GM18870 (cell line): ENCODE results near the gene RPA1.
"Not testable (repeated sequence)": the region's sequence is repeated elsewhere in the genome, so short reads cannot be mapped to it uniquely, and the experiment has no call there.

Experiments used
- ATAC-seq: cut with Tn5 transposase; IDR thresholded peaks from one replicate; pipeline ENCODE4 v1.9.1; 2021; ENCODE audit warnings: moderate library complexity; ENCODE audit not compliant: unreplicated experiment

Gene RPA1

DNA sequence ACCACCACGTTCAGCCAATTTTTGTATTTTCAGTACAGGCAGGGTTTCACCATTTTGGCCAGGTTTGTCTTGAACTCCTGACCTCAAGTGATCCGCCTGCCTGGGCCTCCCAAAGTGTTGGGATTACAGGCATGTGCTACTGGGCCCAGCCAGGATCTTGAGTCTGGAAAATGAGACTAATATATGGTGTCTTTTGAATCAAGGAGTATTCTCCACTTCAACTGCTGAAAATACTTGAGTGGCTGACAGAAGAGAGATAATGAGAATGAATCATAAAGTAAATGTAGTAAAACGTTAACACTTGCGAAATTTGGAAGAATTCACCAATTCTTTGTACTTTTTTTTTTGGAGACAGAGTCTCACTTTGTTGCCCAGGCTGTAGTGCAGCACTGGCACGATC lies 16.7 kb upstream of the RPA1 start:
- no peak for ATAC-seq

DNA sequence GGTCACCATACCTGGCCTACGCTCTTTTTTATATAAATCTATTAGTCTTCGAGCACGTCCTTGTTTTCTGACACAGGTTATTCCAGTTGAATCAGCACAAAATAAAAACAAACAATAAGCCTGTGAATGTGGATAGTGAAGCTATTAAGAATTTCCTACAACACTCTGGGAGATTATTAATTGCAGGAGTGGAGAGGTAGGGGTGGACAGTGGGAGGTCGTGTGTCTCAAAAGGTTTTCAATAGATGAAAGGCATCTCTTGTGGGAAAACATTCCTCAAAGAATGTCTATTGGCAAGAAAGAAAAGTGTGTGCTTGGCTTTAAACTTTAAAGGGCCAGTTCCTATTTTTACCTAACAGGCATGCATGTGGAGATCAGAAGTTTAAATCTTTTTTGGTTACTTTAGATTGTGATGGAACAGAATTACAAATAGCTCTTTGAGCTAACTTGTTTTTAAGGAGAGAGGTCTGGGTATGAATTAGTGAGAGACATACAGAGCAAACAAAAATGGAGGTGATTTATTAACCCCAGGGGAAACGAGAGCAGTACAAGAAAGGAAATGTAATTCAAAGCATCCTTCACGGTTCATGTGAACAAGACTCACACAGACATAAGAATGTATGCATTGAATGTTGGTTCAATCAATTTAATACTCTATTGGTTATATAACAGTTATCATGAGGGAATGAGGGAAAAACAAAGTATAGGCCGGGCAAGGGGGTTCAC lies 9.1 kb upstream of the RPA1 start:
- ATAC-seq, result no peak

DNA sequence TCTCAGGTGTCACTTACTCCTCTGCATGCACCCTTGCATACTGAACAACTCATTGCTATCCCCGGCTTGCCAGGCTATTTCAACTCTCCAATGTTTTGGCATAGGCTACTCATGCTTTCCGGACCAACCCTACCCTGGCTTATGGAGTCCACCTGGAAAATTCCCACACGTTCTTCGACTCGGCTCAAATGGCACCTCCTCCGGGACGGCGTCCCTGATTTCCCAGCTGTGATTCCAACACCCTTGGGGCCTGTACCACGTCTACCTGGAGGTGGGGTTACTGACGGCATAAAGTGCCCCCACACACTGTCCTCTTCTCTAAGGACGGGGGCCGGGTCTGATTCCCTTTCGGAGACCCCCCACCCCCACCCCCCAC lies 601 bp upstream of the RPA1 start:
- no peak for ATAC-seq

DNA sequence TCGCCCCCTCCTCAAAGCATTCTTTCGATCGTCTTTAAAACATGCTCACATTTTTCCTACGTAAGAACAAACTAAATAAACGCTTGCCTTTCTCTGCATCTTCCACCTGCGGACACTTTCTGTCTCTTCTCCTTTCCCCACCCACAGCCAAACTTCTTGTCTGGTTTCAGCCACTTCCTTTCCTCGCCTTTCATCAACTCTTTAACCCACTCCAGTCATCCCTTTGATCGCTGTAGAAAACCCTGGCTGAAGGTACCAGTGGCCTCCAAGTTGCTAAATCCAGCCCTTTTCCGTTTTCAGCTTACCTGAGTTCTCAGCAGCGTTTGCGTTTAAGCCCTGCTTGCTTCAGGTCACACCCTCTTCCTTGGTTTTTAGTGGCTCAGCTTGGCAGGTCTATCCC lies 483 bp downstream of the RPA1 start:
- ATAC-seq, result no peak

DNA sequence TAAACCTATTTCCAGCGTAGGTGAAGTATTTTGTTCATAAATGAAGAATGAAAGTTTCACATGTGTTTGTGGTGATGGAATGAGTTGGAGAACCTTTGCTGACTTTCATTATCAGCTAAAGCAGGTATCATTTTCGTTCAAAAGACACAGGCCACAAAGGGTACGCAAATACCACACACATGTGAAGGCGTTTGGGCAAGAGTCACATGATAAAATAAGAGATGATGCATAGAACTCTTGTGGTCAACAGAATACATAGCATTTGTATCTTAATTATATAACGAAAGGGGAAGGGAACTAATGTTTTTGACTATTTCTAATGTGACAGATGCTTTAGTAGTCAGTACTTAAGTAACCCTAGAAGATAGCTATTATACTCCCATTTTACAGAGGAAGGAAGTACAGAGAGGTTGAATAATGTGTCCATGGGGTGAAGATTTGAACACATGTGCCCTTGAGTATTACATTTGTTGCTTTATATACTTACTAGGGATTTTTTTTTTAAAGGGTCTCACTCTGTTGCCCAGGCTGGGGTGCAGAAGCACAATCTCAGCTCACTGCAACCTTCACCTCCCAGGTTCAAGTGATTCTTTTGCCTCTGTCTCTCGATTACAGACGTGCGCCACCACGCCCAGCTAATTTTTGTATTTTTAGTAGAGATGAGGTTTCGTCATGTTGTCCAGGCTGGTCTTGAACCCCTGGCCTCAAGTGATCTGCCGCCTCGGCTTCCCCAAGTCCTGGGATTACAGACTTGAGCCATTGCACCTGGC lies 4.8 kb downstream of the RPA1 start:
- ATAC-seq, result no peak

DNA sequence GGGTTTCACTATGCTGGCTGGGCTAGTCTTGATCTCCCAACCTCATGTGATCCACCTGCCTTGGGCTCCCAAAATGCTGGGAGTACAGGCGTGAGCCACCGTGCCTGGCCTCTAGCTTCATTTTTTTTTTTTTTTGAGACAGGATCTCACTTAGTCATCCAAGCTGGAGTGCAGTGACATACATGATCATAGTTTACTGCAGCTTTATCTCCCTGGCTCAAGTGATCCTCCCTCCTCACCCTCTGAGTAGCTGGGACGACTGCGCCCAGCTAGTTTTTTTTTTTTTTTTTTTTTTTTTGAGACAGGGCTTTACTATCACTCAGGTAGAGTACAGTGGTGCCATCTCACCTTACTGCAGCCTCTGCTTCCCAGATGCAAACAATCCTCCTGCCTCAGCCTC lies 9.7 kb downstream of the RPA1 start:
- no peak for ATAC-seq

DNA sequence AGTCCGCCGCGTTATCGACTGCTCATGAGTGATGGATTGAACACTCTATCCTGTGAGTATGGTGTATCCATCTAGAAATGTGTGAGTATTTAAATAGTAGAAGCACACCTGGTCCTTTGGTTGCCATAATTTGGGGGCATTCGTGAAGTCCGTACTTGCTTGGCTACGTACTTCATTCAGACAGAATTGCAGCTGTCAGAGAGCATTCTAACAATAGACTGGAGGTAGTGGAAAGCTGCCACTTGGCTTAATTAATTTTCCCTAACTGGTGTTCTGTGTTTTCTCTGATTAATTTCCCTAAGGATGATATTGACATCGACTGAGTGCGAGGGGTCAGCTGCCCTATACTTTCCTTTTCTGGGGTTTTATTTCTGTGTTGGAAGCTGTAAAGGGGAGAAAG lies 14.1 kb downstream of the RPA1 start:
- no peak for ATAC-seq

DNA sequence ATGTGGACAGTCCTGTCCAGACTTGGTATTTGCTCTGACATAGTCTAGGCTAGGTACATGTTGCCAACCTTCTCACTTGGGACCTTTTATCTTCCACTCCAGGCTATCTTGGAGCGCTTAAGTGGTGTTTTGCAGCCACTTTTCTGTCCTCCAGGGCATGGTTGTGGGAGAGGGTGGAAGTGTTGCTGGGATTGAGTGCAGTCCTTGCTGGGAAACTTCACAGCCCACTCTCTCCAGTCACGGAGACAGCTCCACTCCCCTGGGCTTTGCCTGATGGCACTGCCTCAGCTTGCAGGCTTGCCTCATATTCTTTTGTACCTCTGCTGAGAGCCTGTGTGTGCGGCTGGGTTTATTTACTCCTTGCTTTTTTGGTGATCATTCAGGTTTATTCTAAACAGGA lies 17.4 kb downstream of the RPA1 start:
- ATAC-seq, result no peak

DNA sequence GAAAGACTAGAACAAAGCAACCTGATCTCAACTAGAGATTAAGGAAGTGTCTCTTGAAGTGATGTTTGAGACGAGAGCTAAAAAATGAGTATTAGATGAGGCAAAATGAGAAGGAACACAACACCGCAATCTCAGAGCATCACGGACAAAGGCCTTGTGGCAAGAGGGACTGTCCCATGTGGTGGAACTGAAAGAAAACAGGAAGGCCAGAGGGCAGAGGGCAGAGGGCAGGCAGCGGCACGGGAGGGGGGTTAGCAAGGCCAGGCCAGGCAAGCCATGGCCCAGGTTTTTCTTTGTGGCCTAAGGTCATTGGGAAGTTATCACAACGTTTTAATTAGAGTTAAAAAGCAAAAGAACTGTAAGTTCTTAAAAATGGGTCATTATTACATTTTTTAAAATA lies 22.5 kb downstream of the RPA1 start:
- ATAC-seq, result no peak

DNA sequence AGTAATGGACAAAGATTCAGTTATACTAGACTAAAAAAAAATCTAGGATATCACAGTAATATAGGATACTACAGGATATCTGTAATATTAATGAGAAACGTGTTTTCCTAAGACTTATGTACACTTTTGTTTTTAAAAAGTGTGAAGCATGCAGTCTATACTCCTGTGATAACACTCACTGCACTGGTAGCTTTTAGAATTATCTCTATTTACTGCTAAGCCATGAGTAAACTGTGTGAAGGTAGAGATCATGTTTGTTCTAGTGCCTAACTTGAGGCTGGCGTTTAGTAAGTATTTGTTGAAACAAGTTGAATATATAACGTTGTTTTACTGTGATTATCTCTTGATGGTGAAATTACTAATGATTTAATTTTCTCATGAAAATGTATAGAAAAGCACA lies 23.9 kb downstream of the RPA1 start:
- ATAC-seq, result no peak

DNA sequence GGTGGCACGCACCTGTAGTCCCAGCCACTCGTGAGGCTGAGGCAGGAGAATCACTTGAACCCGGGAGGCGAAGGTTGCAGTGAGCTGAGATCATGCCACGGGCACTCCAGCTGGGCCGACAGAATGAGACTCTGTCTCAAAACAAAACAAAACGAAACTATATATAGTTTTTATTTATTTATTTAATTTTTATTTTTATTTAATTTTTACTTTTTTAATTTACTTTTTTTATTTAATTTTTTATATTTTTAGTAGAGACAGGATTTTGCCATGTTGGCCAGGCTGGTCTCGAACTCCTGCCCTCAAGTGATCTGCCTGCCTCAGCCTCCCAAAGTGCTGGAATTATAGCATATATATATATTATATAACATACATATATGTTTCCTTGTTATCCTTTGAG lies 26.7 kb downstream of the RPA1 start:
- not testable (repeated sequence) for ATAC-seq

DNA sequence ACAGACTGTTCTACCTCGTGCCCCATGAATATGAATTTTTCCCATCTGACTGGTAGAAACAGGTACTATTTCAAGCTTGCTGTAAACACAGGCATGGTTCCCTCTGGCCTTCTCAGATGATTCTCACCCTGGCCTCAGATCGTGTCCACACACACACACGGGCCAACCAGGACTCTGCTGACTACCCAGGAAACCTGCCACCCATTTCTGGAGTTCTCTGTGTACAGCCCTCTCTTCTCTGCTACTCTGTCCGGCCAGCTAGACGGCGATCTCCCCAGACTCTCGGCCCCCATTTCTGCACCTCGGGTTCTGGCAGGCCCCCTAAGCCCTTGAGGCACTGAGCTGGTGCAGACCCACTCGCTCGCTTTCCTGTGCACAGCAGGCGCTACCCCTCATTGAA lies 31.2 kb downstream of the RPA1 start:
- ATAC-seq, result no peak

DNA sequence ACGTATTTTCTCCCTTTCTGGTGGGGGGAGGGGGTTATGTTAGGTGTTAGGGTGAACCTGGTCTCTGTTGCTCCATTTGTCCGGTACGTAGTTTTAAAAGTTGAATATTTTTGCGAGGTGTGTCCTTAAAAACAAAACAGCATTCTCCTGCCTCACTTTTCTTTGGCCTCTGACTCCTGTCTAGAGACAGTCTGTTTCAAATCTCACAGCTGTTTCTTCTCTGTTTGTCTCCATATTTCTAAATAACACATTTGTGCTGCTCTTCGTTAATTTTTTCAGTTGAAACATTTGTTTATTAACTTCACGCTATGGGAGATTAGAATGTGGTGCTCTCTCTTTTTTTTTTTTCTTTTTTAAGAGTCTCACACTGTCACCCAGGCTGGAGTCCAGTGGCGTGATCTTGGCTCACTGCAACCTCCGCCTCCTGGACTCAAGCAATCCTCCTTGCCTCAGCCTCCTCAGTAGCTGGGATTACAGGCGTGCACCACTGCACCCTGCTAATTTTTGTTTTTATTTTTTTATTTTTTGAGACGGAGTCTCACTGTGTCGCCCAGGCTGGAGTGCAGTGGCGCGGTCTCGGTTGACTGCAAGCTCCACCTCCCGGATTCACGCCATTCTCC lies 31.7 kb downstream of the RPA1 start:
- no peak for ATAC-seq

DNA sequence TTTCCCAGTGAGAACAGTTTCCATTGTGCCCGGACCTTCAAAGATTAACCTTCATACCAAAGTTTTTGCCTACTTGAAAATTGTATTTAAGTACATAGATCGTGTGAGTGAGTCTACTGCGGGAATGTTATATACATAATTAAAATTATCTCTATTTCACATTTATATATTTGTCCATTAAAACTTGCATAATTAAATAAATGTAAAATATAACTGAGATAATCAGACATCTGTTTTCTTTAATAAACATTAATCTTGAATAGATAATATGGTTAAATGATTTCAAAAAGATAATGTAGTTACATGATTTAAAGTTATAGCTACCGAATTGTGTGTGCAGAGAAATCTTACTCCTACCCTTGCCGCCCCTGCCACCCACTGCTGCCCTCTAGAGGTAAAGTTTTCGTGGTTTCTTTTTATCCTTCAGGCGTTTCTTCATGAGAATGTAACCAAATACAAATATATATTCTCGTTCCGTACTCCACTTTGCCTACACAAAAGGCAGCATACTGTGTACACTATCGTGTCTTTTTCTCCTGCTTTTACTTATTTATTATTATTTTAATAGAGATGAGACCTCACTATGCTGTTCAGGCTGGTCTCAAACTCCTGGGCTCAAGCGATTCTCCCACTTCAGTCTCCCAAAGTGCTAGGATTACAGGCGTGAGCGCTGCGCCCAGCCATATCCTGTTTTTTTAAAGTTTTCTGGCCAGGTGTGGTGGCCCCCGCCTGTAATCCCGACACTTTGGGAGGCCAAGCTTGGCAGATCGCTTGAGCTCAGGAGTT lies 35.6 kb downstream of the RPA1 start:
- ATAC-seq, result no peak

DNA sequence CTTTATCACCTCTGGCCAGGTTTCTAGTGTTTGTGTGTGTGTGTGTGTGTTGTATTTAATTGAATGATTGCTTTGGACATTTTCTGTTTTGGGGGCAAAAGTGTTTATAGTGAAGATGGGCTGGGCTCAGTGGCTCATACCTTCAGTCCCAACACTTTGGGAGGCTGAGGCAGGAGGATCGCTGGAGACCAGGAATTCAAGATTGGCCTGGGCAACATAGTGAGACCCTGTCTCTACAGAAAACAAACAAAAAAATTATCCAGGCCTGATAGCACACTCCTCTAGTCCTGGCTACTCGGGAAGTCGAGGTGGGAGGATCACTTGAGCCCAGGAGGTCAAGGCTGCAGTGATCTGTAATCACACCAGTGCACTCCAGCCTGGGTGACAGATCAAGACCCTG lies 37.5 kb downstream of the RPA1 start:
- ATAC-seq, result no peak

DNA sequence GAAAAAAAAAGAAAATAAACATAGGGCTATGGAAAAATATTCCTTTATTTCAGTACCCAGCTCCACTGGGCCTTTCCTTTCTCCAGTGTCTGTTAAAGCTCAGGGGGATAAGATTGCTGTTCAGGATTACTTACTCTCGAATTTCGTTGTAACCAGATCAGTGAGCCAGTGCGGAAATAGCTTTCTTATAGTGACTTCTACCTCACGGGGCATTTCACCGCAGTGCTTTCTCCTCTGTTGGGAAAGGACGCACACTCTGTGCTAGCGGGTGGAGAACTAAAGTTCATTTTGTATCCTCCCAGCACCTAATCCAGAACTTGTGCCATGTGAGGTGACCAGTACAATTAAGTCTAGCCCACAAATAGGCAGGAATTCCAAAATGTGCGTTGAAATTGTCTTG lies 38.3 kb downstream of the RPA1 start:
- no peak for ATAC-seq

DNA sequence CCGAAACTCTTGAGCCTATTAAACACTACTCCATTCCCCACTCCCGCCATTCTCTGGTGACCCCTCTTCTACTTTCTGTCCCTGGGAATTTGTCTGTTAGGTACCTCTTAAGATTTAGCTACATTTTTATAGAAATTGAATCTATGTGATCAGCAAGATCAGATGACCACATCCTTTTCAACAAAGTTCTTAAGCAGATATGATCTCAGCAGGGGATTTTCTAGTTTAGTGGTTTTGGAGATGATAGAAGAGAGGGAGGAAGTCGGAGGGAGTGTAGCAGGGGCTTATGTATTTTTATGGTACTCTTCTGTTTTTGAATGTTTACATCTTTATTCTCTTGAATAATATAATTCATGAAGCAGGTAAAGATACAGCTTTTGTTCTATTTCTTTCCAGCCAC lies 40.8 kb downstream of the RPA1 start:
- ATAC-seq, result no peak

DNA sequence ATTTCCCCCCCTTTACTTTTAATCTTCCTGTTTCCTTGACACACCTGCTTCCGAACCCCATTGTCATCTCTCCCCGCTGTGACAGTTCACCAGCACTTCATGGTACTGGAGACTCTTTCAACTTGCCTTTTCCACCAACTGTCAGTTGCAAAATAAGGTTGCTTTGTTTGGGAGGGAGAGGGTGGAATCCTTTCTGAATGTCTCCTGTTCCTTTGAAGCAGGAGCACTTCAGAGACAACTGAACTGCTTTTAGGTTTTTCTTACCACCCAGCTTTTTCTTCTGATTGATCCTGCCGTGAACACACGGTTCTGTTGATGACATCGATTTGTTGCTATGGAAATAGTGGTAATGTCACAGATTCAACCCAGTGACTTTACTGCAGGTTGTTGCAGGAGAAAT lies 42.0 kb downstream of the RPA1 start:
- no peak for ATAC-seq

DNA sequence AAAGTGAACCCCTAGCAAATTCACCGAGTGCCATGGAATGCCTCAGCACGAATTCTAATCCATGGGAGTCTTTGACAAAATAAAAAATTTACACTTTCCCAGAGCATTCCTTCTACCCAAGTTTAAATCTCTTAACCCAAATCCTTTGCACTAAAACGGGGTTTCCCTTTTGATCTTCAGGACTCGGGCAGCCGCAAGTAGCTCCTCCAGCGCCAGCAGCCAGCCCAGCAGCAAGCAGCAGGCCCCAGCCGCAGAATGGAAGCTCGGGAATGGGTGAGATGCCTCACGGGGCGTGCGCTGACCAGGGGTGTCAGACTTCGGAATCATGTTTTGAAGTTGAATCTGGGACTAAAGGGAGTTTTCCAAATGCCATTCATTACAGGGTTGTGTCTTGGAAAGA lies 42.4 kb downstream of the RPA1 start:
- ATAC-seq, result no peak

DNA sequence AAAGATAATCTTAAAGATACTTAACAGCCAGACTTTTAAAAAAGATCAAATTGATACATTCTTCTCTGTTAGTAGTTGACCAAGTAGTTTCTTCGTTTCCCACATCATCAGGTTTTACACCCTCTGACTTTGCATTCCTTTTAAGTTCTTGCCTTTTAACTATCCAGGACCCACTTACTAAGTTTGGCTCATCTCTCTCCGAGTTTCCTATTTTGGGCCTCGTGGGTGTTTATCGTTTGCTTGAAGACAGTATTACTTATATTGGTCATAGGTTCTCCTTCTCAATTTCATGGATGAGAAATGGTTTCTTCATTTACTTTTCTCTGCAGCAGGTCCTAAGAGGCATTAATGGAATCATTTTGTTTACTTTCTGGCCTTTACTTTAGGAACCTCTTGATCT lies 43.2 kb downstream of the RPA1 start:
- no peak for ATAC-seq

DNA sequence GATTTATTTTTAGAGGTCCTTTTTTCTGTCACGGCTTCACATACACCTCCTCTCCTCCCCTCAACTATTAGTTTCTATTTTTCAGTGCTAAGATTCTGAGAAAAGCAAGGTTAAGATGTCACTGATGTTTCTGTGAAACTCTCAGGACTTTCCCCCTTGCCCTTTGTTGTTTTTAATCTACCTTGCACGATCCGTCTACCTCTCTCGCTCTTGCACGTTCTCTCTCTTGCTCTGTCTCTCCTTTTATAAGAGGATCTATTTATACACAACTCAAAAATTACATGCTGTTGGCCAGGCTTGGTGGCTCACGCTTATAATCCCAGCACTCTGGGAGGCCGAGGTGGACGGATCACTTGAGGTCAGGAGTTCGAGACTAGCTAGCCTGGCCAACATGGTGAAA lies 43.6 kb downstream of the RPA1 start:
- no peak for ATAC-seq

DNA sequence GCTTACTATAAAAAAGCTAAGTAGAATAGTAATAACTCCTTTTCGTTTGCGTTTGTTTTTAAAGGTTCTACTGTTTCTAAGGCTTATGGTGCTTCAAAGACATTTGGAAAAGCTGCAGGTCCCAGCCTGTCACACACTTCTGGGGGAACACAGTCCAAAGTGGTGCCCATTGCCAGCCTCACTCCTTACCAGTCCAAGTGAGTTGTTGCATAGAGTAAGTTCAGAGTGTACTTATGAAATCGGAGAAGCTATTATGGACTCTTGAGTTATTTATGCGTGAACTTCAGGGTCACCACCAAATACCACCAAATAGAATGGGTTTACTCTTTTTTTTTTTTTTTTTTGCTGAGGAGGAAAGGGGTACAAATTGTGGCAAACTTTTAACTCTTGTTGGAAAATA lies 45.8 kb downstream of the RPA1 start:
- ATAC-seq, result no peak
